K562 (cell line): ENCODE results near the gene SLC1A7.

ENCODE experiments used
- CAMTA2 ChIP-seq: fragments of 250-450 bp; sonication (Bioruptor Pico); conservative IDR thresholded peaks from 2 replicates; pipeline ENCODE4 v1.5.1; 2022
- CCAR2 ChIP-seq: fragments of 200-400 bp; formaldehyde crosslinking; IDR thresholded peaks from 2 replicates; pipeline ENCODE4 v1.6.1; 2017; ENCODE audit warnings: mild to moderate bottlenecking, low read depth, low read length
- CTCF ChIP-seq, 3 experiments: IDR thresholded peaks in 2 of 3; conservative IDR thresholded peaks in 1 of 3; 2 replicates each; pipeline ENCODE4 v1.5.1; 2011 to 2012; ENCODE audit warnings: low read length in 3 of 3, mild to moderate bottlenecking in 3 of 3, control low read depth in 2 of 3, improper control_type of control experiment in 1 of 3, inconsistent platforms in 1 of 3, low read depth in 1 of 3, mixed read lengths in 1 of 3, moderate library complexity in 1 of 3; ENCODE audit not compliant: insufficient read depth in 2 of 3
- FOXO4 ChIP-seq: fragments of 450-650 bp; formaldehyde crosslinking; IDR thresholded peaks from 2 replicates; pipeline ENCODE4 v1.4.0; 2020; ENCODE audit warnings: mild to moderate bottlenecking, moderate library complexity
- RBM25 ChIP-seq: fragments of 200-400 bp; formaldehyde crosslinking; IDR thresholded peaks from 2 replicates; pipeline ENCODE4 v1.6.1; 2018; ENCODE audit warnings: low read length, low read depth, moderate library complexity; ENCODE audit not compliant: severe bottlenecking
- SREBF2 ChIP-seq: sonication (generic); formaldehyde crosslinking; IDR thresholded peaks from 2 replicates; pipeline ENCODE4 v1.4.0; 2020; ENCODE audit warnings: mild to moderate bottlenecking, missing genetic modification reagents
- ZEB2 ChIP-seq: fragments of 450-650 bp; IDR thresholded peaks from 2 replicates; pipeline ENCODE4 v1.6.1; 2016

- TF ChIP-seq CTCF (IDR thresholded peaks at IDR 0.05 in 2 of 3, conservative IDR thresholded peaks at IDR 0.05 in 1 of 3; ENCODE audit: insufficient read depth in 2 of 3, low read depth in 1 of 3, low read length in 3 of 3) (no peak), RBM25 (no peak), SREBF2 (CRISPR knock-in tag) (no peak), FOXO4 (no peak), CAMTA2 (no peak), ZEB2 (no peak), CCAR2 (no peak)
Measured at GRCh38 chr1:53111693-53112092, 30.7 kb downstream of the SLC1A7 start.
